ENCODE data around the gene TRIM32.

The TRIM32 gene

DNA sequence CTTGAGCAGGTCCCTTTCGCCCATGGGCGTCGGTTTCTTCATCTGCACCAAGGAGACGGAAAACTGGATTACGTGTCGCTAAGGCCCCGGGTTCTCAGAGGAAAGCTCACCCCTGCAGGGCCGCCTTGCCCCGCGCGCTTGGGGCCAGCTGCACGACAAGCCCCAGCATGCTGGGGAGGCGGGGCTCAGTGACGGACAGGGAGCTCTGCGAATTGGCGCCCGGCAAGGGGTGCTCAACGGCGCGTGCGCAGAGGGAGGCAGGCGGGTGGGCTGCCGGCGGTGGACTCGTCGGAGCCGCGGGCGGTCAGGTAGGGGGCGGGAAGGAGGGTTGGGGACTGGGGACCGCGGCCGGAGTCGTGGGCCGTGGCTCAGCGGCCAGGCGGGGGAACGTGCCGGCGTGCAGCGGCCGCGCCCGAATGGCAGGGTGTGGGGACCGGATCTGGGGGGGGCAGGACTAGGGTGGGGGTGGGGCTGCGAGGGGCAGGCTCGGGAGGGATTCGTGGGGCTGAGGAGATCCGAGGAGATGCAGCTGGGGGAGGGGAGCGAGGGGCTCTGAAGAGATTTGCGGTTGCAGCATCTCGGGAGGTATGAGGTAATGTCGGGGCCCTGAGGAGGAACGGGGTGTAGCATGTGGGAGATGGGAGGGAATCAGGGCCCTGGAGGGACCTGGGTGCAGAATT is at the start of gene TRIM32 (continued):
- TF ChIP-seq, protein P1, sequence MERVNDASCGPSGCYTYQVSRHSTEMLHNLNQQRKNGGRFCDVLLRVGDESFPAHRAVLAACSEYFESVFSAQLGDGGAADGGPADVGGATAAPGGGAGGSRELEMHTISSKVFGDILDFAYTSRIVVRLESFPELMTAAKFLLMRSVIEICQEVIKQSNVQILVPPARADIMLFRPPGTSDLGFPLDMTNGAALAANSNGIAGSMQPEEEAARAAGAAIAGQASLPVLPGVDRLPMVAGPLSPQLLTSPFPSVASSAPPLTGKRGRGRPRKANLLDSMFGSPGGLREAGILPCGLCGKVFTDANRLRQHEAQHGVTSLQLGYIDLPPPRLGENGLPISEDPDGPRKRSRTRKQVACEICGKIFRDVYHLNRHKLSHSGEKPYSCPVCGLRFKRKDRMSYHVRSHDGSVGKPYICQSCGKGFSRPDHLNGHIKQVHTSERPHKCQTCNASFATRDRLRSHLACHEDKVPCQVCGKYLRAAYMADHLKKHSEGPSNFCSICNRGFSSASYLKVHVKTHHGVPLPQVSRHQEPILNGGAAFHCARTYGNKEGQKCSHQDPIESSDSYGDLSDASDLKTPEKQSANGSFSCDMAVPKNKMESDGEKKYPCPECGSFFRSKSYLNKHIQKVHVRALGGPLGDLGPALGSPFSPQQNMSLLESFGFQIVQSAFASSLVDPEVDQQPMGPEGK (tag by site-specific recombination; IDR thresholded peaks at IDR 0.05): peak; percentile 66; the same call in 1 of the 2 replicates
- no peak for TF ChIP-seq ZNF558 (tag by site-specific recombination; IDR thresholded peaks at IDR 0.05)
- TF ChIP-seq GLIS2 (tag by site-specific recombination; IDR thresholded peaks at IDR 0.05): peak; percentile 77
- TF ChIP-seq KLF16 (tag by site-specific recombination; IDR thresholded peaks at IDR 0.05): no peak
- peak; percentile 91 for TF ChIP-seq ZXDB (tag by site-specific recombination; IDR thresholded peaks at IDR 0.05)
- peak; percentile 21; the same call in 1 of the 2 replicates for TF ChIP-seq PRDM1 (tag by site-specific recombination; IDR thresholded peaks at IDR 0.05)
- peak; percentile 92 for TF ChIP-seq ZIC2 (tag by site-specific recombination; IDR thresholded peaks at IDR 0.05)
- peak; percentile 29; the same call in 1 of the 2 replicates for TF ChIP-seq ZBTB17 (tag by site-specific recombination; IDR thresholded peaks at IDR 0.05)
- no peak for TF ChIP-seq ZNF792 (tag by site-specific recombination; IDR thresholded peaks at IDR 0.05)
- TF ChIP-seq ZNF501 (tag by site-specific recombination; IDR thresholded peaks at IDR 0.05): no peak
- no peak for TF ChIP-seq FEZF1 (tag by site-specific recombination; IDR thresholded peaks at IDR 0.05)
- TF ChIP-seq, protein P2, sequence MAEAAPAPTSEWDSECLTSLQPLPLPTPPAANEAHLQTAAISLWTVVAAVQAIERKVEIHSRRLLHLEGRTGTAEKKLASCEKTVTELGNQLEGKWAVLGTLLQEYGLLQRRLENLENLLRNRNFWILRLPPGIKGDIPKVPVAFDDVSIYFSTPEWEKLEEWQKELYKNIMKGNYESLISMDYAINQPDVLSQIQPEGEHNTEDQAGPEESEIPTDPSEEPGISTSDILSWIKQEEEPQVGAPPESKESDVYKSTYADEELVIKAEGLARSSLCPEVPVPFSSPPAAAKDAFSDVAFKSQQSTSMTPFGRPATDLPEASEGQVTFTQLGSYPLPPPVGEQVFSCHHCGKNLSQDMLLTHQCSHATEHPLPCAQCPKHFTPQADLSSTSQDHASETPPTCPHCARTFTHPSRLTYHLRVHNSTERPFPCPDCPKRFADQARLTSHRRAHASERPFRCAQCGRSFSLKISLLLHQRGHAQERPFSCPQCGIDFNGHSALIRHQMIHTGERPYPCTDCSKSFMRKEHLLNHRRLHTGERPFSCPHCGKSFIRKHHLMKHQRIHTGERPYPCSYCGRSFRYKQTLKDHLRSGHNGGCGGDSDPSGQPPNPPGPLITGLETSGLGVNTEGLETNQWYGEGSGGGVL (tag by site-specific recombination; IDR thresholded peaks at IDR 0.05): peak; percentile 49; the same call in 1 of the 2 replicates
- TF ChIP-seq ZBTB20 (tag by site-specific recombination; IDR thresholded peaks at IDR 0.05): peak; percentile 60
- TF ChIP-seq, protein P3, sequence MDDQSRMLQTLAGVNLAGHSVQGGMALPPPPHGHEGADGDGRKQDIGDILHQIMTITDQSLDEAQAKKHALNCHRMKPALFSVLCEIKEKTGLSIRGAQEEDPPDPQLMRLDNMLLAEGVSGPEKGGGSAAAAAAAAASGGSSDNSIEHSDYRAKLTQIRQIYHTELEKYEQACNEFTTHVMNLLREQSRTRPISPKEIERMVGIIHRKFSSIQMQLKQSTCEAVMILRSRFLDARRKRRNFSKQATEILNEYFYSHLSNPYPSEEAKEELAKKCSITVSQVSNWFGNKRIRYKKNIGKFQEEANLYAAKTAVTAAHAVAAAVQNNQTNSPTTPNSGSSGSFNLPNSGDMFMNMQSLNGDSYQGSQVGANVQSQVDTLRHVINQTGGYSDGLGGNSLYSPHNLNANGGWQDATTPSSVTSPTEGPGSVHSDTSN (CRISPR knock-in tag; IDR thresholded peaks at IDR 0.05): peak; percentile 99
- no peak for TF ChIP-seq ZNF433 (tag by site-specific recombination; IDR thresholded peaks at IDR 0.05; ENCODE audit: low read depth)
- TF ChIP-seq TCF7L2 (IDR thresholded peaks at IDR 0.05; ENCODE audit: borderline replicate concordance, low read depth, low read length): no peak
- TF ChIP-seq SP2 (tag by site-specific recombination; IDR thresholded peaks at IDR 0.05): peak; percentile 76
- TF ChIP-seq GLIS1 (tag by site-specific recombination; IDR thresholded peaks at IDR 0.05): peak; percentile 72
- peak; percentile 45; the same call in 1 of the 2 replicates for TF ChIP-seq ZNF629 (tag by site-specific recombination; IDR thresholded peaks at IDR 0.05)
- no peak; the same call in 1 of the 2 replicates for TF ChIP-seq ZNF561 (tag by site-specific recombination; IDR thresholded peaks at IDR 0.05; ENCODE audit: borderline replicate concordance)

DNA sequence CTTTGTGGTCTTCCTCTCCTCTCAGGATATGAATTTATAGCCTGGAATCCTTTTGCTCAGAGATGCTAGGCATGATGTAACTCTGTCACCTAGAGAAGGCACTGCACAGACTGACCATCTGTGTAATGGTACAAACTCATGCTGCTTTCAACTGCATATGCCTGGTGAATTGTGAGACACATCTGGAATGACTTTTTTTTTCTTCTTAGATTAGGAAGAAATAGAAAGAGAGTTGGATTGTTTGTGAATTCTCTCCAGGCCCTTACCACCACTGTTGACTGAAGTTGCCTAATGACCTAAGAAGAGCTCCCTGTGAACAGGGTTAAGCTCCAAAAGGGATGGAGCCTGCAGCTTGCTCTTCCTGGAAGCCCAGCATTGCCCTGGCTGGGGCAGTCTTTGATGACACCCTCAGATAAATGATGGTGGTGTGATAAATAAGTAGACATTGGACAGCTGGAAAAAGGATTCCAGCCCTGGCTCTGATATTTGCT is 47.8 kb upstream of the TRIM32 start:
- ChIA-PET POLR2A (no interaction called here), CTCF (interaction anchor here (0.5 to 0.6 kb wide), 2 partner anchors 35 to 749 kb away, joined by 3 to 4 read pairs; no protein-coding TSS in a partner anchor)
- TF ChIP-seq, protein P4, sequence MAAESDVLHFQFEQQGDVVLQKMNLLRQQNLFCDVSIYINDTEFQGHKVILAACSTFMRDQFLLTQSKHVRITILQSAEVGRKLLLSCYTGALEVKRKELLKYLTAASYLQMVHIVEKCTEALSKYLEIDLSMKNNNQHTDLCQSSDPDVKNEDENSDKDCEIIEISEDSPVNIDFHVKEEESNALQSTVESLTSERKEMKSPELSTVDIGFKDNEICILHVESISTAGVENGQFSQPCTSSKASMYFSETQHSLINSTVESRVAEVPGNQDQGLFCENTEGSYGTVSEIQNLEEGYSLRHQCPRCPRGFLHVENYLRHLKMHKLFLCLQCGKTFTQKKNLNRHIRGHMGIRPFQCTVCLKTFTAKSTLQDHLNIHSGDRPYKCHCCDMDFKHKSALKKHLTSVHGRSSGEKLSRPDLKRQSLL (tag by site-specific recombination; IDR thresholded peaks at IDR 0.05): no peak
- TF ChIP-seq RBAK (tag by site-specific recombination; IDR thresholded peaks at IDR 0.05): no peak
- no peak for TF ChIP-seq ZNF223 (tag by site-specific recombination; IDR thresholded peaks at IDR 0.05)
- TF ChIP-seq KLF8 (tag by site-specific recombination; IDR thresholded peaks at IDR 0.05): no peak
- TF ChIP-seq, protein P5, sequence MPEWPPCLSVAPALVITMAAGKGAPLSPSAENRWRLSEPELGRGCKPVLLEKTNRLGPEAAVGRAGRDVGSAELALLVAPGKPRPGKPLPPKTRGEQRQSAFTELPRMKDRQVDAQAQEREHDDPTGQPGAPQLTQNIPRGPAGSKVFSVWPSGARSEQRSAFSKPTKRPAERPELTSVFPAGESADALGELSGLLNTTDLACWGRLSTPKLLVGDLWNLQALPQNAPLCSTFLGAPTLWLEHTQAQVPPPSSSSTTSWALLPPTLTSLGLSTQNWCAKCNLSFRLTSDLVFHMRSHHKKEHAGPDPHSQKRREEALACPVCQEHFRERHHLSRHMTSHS (tag by site-specific recombination; IDR thresholded peaks at IDR 0.05): no peak
- Histone ChIP-seq H3K4me1 (ENCODE audit: control insufficient read depth, insufficient read depth, low read length) (no peaks in the 10 kb centered on the region), H3K27ac (ENCODE audit: extremely low read depth, low read depth, low read length) (no peak overlapping the region), H3K36me3 (ENCODE audit: control insufficient read depth in 2 of 2, insufficient read depth in 1 of 2, low read length in 2 of 2) (no peaks in the 10 kb centered on the region), H3K9me3 (ENCODE audit: control insufficient read depth, insufficient read depth, low read depth, low read length) (no peaks in the 10 kb centered on the region), H3K4me3 (ENCODE audit: low read depth, low read length) (no peak overlapping the region)

All from HEK293 (cell line).